NOMO-1 treated with dmso at 0.1 percent for 144 hours (cell line): ENCODE results near the gene ZFR2.
"Not testable (repeated sequence)": the region's sequence is repeated elsewhere in the genome, so short reads cannot be mapped to it uniquely, and the experiment has no call there.

Experiments
- DNase-seq: peaks from one replicate; lab custom pipeline; 2025; ENCODE audit not compliant: unreplicated experiment; lab: John Stamatoyannopoulos, UW

Gene ZFR2

GRCh38 chr19:3868770-3869456, at the start of gene ZFR2:
Gene ZFR2 (minus strand): TSS chr19:3869038. CDS start chr19:3869017, 21 bp downstream.
- DNase-seq = no peak

DNA sequence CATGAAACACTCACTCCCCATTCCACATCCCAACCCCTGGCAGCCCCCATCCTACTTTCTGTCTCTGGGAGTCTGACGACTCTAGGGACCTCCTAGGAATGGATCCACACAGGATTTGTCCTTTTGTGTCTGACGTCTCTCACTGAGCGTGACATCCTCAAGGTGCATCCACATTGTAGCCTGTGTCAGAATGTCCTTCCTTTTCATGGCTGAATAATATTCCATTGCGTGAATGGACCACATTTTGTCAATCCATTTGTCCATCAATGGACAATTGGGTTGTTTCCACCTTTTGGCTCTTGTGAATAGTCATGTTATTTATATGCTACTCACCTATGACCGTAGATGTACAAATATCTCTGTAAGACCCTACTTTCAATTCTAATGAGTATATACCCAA, 47.2 kb upstream of the ZFR2 start:
- DNase-seq = no peak

DNA sequence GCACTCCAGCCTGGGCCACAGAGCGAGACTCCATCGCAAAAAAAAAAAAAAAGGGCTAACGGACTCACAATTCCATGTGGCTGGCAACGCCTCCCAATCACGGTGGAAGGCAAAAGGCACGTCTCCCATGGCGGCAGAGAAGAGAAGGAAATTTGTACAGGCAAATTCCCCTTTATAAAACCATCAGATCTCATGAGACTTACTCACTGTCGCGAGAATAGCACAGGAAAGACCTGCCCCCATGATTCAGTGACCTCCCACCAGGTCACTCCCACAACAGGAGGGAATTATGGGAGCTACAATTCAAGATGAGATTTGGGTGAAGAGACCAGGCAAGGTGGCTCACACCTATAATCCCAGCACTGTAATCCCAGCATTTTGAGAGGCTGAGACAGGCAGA, 45.4 kb upstream of the ZFR2 start:
- DNase-seq = no peak

DNA sequence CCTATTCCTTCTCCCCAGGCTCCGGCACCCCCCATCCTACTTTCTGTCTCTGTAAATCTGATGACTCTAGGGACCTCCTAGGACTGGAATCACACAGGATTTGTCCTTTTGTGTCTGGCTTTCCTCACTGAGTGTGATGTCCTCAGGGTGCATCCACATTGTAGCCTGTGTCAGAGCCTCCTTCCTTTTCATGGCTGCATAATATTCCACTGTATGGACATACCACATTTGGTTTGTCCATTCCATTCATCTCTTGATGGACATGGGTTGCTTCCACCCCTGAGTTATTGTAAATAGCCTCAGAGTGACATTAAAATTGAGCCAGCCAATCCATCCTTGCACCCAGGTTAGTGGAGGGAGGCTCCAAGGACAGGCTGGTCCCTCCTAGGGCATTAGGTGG, 41.3 kb upstream of the ZFR2 start:
- no peak for DNase-seq

DNA sequence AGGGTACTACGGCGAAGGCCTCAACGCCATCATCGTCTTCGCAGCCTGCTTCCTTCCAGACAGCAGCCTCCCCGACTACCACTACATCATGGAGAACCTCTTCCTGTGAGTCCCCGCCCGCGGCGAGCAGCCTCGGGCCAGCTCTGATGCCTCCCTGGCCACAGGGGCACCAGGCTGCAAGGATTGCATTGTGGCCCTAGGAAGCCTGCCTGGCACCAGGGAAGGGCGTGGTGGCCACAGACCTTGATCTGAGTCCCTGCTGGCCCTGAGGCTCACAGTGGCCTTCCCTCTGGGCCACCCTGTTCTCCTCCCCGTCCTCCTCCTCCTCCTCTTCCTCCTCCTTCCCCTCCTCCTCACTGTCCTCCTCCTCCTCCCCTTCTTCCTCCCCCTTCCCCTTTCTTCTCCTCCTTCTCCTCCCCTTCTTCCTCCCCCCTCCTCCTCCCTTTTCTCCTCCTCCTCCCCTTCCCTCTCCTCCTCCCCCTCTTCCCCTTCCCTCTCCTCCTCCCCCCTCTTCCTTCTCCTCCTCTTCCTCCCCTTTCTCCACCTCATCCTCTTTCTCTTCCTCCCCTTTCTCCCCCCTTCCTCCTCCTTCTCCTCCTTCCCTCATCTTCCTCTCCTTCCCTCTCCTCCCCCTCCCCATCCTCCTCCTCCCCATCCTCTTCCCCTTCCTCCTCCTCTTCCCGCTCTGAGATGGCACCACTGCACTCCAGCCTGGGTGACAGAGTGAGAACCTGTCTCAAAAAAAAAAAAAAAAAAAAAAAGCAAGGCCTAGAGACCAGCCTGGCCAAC, 39.6 kb upstream of the ZFR2 start:
- DNase-seq = no peak

GRCh38 chr19:3907626-3908265, 38.9 kb upstream of the ZFR2 start:
- DNase-seq = no peak

GRCh38 chr19:3904233-3904632, 35.4 kb upstream of the ZFR2 start:
- DNase-seq = no peak

GRCh38 chr19:3902317-3902973, 33.6 kb upstream of the ZFR2 start:
- no peak for DNase-seq

GRCh38 chr19:3899531-3900294, 30.9 kb upstream of the ZFR2 start:
- DNase-seq = no peak

DNA sequence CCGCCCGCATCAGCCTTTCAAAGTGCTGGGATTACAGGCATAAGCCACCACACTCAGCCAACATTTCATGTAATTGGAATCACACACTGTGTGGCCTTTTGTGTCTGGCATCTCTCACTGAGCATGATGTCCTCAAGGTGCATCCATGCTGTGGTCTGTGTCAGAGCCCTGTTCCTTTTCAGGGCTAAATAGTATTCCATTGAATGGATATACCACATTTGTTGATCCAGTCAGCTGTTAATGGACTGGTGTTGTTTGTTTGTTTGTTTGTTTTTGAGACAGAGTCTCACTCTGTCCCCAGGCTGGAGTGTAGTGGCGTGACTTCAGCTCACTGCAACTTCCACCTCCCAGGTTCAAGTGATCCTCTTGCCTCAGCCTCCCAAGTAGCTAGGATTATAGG, 29.6 kb upstream of the ZFR2 start:
- DNase-seq = no peak

DNA sequence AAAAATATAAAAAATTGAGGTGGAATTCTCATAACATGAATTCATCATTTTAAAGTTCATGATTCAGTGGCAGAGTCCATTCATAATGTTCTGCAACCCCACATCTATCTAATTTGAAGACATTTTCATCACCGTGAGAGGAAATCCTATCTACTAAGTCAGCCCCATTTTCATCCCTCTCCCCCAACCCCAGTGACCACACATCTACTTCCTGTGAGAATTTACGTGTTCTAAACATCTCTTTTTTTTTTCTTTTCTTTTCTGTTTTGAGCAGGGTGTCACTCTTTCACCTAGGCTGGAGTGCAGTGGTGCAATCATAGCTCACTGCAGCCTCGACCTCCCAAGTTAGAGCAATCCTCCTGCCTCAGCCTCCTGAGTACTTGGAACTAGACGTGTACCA, 29.1 kb upstream of the ZFR2 start:
- DNase-seq = no peak

- no peak for DNase-seq
Observed at GRCh38 chr19:3895788-3896187, 26.9 kb upstream of the ZFR2 start.

DNA sequence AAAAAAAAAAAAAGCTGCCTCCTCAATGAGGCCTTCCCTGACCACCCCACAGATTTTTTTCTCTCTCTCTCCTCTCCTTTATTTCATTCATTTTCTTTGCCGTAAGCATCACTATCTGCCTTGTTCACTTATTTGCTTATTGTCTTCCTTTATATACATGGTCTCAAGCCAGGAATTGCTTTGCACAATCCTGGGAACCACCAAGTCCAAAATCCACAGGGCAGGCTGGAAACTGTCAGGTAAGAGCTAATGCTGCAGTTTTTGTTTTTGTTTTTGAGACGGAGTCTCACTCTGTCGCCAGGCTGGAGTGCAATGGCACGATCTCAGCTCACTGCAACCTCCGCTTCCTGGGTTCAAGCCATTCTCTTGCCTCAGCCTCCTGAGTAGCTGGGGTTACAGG, 26.1 kb upstream of the ZFR2 start:
- not testable (repeated sequence) for DNase-seq

- DNase-seq = no peak
Observed at GRCh38 chr19:3893509-3894179, 24.8 kb upstream of the ZFR2 start.

GRCh38 chr19:3890591-3890990, 21.8 kb upstream of the ZFR2 start:
- DNase-seq = no peak

DNA sequence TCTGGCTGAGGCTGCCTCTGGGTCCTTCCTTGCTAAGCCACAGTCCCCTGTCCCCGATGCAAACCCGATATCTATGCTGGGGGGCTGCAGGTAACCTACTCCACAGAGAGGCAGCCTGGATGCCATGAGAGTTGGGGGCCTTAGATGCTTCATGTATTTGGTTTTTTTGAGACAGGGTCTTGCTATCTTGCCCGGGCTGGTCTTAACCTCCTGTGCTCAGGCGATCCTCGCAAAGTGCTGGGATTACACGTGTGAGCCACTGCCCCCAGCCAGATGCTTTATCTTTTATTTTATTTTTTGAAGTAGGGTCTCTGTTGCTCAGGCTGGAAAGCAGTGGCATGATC, 13.2 kb upstream of the ZFR2 start:
- DNase-seq = no peak

GRCh38 chr19:3881272-3882040, 12.6 kb upstream of the ZFR2 start:
- DNase-seq = no peak

DNA sequence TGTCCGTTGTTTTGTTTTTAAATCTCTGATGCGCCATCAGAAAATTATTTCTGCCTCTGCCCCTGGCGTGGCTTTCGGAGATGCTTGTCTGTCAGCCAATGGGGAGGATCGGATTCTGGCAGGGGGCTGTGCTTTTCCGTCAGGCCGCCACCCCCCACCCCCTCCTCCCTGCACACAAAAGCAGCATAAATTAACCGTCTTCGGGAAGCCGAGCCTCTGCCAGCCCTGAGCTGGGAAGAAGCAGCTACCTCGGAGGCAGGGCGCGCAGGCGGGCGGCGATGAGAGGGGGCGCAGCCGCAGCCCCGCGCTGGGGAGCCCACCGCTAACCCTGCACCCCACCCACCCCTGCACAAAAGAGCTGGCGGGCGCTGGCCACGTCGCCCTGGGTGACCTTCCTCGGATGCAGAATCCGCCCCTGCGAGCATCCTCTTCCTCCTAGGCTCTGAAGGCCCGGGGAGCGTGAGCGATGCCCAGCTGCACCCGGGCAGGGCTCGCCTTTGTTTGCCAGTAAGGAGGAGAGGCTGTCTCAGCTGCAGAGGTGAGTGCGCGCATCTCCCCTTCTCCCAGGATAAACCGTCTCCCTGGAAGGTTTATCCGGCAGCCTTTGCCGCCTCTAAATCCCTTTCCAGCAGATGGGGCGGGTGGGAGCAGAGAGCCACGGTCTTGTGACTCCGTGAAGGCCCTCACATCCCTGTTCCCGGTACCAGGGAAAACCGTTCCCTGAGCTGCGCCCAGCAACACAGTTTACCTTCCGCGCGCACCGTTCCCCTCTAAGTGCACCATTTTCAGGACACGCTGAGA, 11.8 kb upstream of the ZFR2 start, which contains the start of gene ATCAY:
ATCAY (plus strand) TSS at position 215 of the 801 bp plus-strand sequence. CDS start 5,083 bp downstream, outside the sequence.
- no peak for DNase-seq

- no peak for DNase-seq
Observed at GRCh38 chr19:3879656-3880055, 10.8 kb upstream of the ZFR2 start.
